HG02852 (cell line): ENCODE data around the gene INSR.
"Not testable (repeated sequence)": the region's sequence is repeated elsewhere in the genome, so short reads cannot be mapped to it uniquely, and the experiment has no call there.

Experiments
- ATAC-seq: cut with Tn5 transposase; IDR thresholded peaks from one replicate; pipeline ENCODE4 v1.9.1; 2021; ENCODE audit warnings: mild to moderate bottlenecking, moderate library complexity; ENCODE audit not compliant: unreplicated experiment

INSR gene

GRCh38 chr19:7147119-7147675, 147.0 kb downstream of the INSR start:
- not testable (repeated sequence) for ATAC-seq

GRCh38 chr19:7146086-7146485, 148.1 kb downstream of the INSR start:
- not testable (repeated sequence) for ATAC-seq

GRCh38 chr19:7145494-7145893, 148.7 kb downstream of the INSR start:
- ATAC-seq, result no peak

GRCh38 chr19:7142771-7143170, 151.4 kb downstream of the INSR start:
- no peak for ATAC-seq

- no peak for ATAC-seq
Measured at GRCh38 chr19:7140137-7140536, 154.1 kb downstream of the INSR start.

GRCh38 chr19:7139095-7139494, 155.1 kb downstream of the INSR start:
- no peak for ATAC-seq

GRCh38 chr19:7138402-7138801, 155.8 kb downstream of the INSR start:
- no peak for ATAC-seq

GRCh38 chr19:7137120-7137519, 157.1 kb downstream of the INSR start:
- ATAC-seq, result no peak

- no peak for ATAC-seq
Measured at GRCh38 chr19:7132054-7132453, 162.2 kb downstream of the INSR start.

- no peak for ATAC-seq
Measured at GRCh38 chr19:7130043-7130442, 164.2 kb downstream of the INSR start.

GRCh38 chr19:7126132-7126531, 168.1 kb downstream of the INSR start:
- no peak for ATAC-seq

- ATAC-seq, result no peak
Measured at GRCh38 chr19:7125221-7125620, 169.0 kb downstream of the INSR start.

GRCh38 chr19:7124782-7125181, 169.4 kb downstream of the INSR start:
- ATAC-seq, result no peak

GRCh38 chr19:7122701-7123100, 171.5 kb downstream of the INSR start:
- no peak for ATAC-seq

- ATAC-seq, result no peak
Measured at GRCh38 chr19:7120499-7120898, 173.7 kb downstream of the INSR start.

GRCh38 chr19:7119582-7119981, 174.6 kb downstream of the INSR start:
- ATAC-seq, result no peak

- ATAC-seq, result no peak
Measured at GRCh38 chr19:7117248-7117647, 177.0 kb downstream of the INSR start.

- ATAC-seq, result no peak
Measured at GRCh38 chr19:7115721-7116120, 178.5 kb downstream of the INSR start.

- no peak for ATAC-seq
Measured at GRCh38 chr19:7113233-7113632, 181.0 kb downstream of the INSR start.

- ATAC-seq, result no peak
Measured at GRCh38 chr19:7112675-7113074, 181.5 kb downstream of the INSR start.

GRCh38 chr19:7109678-7110289, 184.4 kb downstream of the INSR start:
- ATAC-seq, result no peak

GRCh38 chr19:7106711-7107657, 187.2 kb downstream of the INSR start:
- ATAC-seq, result no peak
